Hepatocyte (in vitro differentiated cells): ENCODE results near the gene ENPP1. TPM values are rescaled to one million over a fixed set of nuclear protein-coding genes. Genes with fewer than 3 reads are reported as not detected.
A peak's percentile ranks its signal among the peaks of the same experiment; 100 is the strongest.

Experiments
- DNase-seq: peaks from one replicate; pipeline ENCODE4 v3.0.0-alpha.2; 2016; ENCODE audit warnings: low spot score
- H2AFZ ChIP-seq: fragments of 200-600 bp; sonication (generic); 2 replicates; pipeline ENCODE4 v1.6.0; 2016; ENCODE audit warnings: antibody characterized with exemption, mild to moderate bottlenecking
- H3K27ac ChIP-seq: fragments of 200-600 bp; sonication (generic); 2 replicates; pipeline ENCODE4 v1.5.1; 2016; ENCODE audit warnings: mild to moderate bottlenecking
- H3K27me3 ChIP-seq: fragments of 200-600 bp; sonication (generic); 2 replicates; pipeline ENCODE4 v1.6.1; 2016
- H3K36me3 ChIP-seq: fragments of 200-600 bp; sonication (generic); replicated peaks from 2 replicates; pipeline ENCODE4 v1.5.1; 2016; ENCODE audit warnings: low read depth; ENCODE audit not compliant: insufficient read depth
- H3K4me1 ChIP-seq: fragments of 200-600 bp; sonication (generic); 2 replicates; pipeline ENCODE4 v1.5.1; 2016; ENCODE audit warnings: mild to moderate bottlenecking, moderate library complexity; ENCODE audit not compliant: insufficient read depth
- H3K4me2 ChIP-seq: fragments of 200-600 bp; sonication (generic); 2 replicates; pipeline ENCODE4 v1.6.0; 2016
- H3K4me3 ChIP-seq: fragments of 200-600 bp; sonication (generic); 2 replicates; pipeline ENCODE4 v1.5.1; 2016; ENCODE audit warnings: mild to moderate bottlenecking
- H3K79me2 ChIP-seq: fragments of 200-600 bp; sonication (generic); 2 replicates; pipeline ENCODE4 v1.6.0; 2017; ENCODE audit warnings: mild to moderate bottlenecking
- H3K9me2 ChIP-seq: fragments of 200-600 bp; sonication (generic); replicated peaks from 2 replicates; pipeline ENCODE4 v1.6.0; 2017; ENCODE audit warnings: mild to moderate bottlenecking; ENCODE audit not compliant: insufficient read depth
- H3K9me3 ChIP-seq: fragments of 200-600 bp; sonication (generic); 2 replicates; pipeline ENCODE4 v1.5.1; 2016; ENCODE audit warnings: low read depth, mild to moderate bottlenecking
- H4K20me1 ChIP-seq: fragments of 200-600 bp; sonication (generic); 2 replicates; pipeline ENCODE4 v1.6.0; 2016; ENCODE audit warnings: mild to moderate bottlenecking; ENCODE audit not compliant: insufficient read depth, poor library complexity, severe bottlenecking
- EZH2 ChIP-seq: fragments of 200-600 bp; sonication (generic); IDR thresholded peaks from 2 replicates; pipeline ENCODE4 v1.6.1; 2016; ENCODE audit warnings: antibody characterized with exemption, mild to moderate bottlenecking, borderline replicate concordance
- EZH2phosphoT487 ChIP-seq: fragments of 200-600 bp; sonication (generic); IDR thresholded peaks from one replicate; pipeline ENCODE4 v1.6.1; 2018; ENCODE audit warnings: antibody characterized with exemption, mild to moderate bottlenecking, low read depth, moderate library complexity; ENCODE audit not compliant: unreplicated experiment, severe bottlenecking
- WGBS: methylation state at CpG from one replicate; pipeline ENCODE4 v1.1.6; 2016; ENCODE audit warnings: low lambda C conversion rate; ENCODE audit errors: missing lambda C conversion rate; 5-methylcytosine and 5-hydroxymethylcytosine counted together
- microRNA-seq: library from miRNA; unstranded; fragments of <30 nt; microRNA quantifications from one replicate; pipeline ENCODE4, GENCODE V29; 2017
- polyA plus RNA-seq: library from polyadenylated mRNA; unstranded; fragments of >200 nt; fragmentation: Nextera tagmentation; extraction: Ambion mirVana; gene quantifications from 2 replicates; pipeline ENCODE4 v1.2.1, GENCODE V29; 2016
- small RNA-seq: library from RNA; depleted of rRNA; stranded (forward); fragments of <200 nt; gene quantifications from one replicate; pipeline ENCODE3, GENCODE V24; 2014
- total RNA-seq: library from RNA; depleted of rRNA; stranded (reverse); fragments of >200 nt; gene quantifications from 2 replicates; pipeline ENCODE4 v1.2.3, GENCODE V29; 2014
- TF ChIP-seq, protein P1 (sequence below): fragments of 200-600 bp; sonication (generic); IDR thresholded peaks from 2 replicates; pipeline ENCODE4 v1.5.1; 2016; ENCODE audit warnings: antibody characterized with exemption, mild to moderate bottlenecking; ENCODE audit not compliant: poor library complexity

ENPP1 gene
- total and polyA plus RNA-seq, 2 experiments from 2014 or later, result 74.7 to 86.9 TPM

DNA sequence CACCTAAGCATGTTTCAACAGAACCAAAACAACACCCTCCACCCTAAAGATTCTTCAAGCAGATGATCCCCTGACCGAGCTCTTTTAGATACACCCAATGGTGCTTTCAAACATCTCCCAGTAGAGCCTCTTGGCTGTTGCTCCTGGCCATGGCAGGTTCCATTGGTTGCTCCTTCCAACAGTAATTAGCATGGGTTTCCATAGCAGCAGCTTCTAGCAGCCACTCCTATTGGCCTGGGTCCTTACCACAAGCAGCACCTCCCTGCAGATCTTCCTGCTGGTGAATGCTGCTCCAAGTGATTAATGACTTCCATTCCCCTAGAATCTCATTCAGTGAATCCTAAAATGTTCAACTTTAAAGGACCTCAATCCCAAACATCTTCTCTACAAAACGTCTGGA lies 129.4 kb downstream of the ENPP1 start:
- H4K20me1 ChIP-seq, result no peaks in the 10 kb centered on the region
- peaks cover 3% of the 10 kb centered on the region for H3K4me1 ChIP-seq
- H3K79me2 ChIP-seq, result no peaks in the 10 kb centered on the region
- WGBS, result 74% methylated on average over 2 of the region's 2 CpGs
- H3K27ac ChIP-seq, result no peak overlapping the region
- no peaks in the 10 kb centered on the region for H3K27me3 ChIP-seq
- H3K9me2 ChIP-seq, result no peaks in the 10 kb centered on the region
- no peak overlapping the region for H3K4me2 ChIP-seq
- H3K9me3 ChIP-seq, result no peaks in the 10 kb centered on the region
- TF ChIP-seq EZH2phosphoT487 (no peak), EZH2 (no peak)
- TF ChIP-seq, protein P1, sequence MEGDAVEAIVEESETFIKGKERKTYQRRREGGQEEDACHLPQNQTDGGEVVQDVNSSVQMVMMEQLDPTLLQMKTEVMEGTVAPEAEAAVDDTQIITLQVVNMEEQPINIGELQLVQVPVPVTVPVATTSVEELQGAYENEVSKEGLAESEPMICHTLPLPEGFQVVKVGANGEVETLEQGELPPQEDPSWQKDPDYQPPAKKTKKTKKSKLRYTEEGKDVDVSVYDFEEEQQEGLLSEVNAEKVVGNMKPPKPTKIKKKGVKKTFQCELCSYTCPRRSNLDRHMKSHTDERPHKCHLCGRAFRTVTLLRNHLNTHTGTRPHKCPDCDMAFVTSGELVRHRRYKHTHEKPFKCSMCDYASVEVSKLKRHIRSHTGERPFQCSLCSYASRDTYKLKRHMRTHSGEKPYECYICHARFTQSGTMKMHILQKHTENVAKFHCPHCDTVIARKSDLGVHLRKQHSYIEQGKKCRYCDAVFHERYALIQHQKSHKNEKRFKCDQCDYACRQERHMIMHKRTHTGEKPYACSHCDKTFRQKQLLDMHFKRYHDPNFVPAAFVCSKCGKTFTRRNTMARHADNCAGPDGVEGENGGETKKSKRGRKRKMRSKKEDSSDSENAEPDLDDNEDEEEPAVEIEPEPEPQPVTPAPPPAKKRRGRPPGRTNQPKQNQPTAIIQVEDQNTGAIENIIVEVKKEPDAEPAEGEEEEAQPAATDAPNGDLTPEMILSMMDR, result no peak
- no peak overlapping the region for H2AFZ ChIP-seq
- DNase-seq, result no peak
- H3K36me3 ChIP-seq, result no peaks in the 10 kb centered on the region
- no peak overlapping the region for H3K4me3 ChIP-seq

DNA sequence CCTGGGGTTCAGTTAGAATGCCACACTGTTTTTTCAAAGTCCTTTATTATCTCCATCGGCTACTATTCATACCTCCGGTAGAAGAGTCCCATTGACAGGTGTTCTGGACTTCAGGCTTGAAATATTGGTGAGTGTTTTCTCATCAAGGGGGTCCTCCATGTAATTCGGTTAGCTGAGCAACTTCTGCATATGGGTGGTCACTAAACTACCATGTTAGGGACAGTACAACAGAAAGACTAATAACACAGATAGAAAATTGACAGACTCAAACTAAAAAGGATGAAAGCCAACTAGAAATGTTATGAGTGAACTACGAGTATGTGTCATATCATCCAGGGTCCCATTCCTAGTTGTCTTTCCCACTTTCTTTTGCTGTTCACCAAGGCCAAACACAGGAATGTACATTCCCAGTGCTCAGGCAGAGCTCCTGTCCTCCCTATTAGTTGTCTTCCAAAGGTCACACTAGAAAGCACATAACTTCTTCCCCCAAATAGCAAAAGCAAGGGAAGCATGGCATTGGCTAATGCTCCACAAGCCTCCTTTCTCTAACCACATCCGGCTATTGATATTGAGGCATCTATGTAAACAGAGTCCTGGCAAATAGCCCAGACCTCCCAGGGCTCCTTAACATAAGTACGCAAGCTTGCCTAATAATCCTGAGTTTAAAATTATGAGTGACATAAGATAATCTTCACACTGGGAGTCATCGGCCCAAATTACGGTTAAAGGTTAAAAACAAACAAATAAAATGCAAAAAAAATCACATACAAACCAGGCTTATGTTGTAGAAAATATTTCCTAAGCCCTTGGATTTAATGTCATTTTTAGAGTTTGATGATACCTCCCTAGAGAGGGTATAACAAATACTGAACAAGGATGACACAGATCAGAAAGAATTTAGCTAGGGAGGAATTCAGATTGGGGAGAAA lies 130.1 kb downstream of the ENPP1 start:
- H3K27me3 ChIP-seq, result no peaks in the 10 kb centered on the region

More for the DNA sequence above, 130.1 kb downstream of the ENPP1 start:
- no peak overlapping the region for H2AFZ ChIP-seq
- WGBS, result 71% methylated on average over 8 of the region's 8 CpGs
- TF ChIP-seq, protein P1, result no peak
- no peak for TF ChIP-seq EZH2
- no peak for TF ChIP-seq EZH2phosphoT487
- no peak overlapping the region for H3K4me3 ChIP-seq
- H4K20me1 ChIP-seq, result no peaks in the 10 kb centered on the region
- peaks cover 3% of the 10 kb centered on the region for H3K4me1 ChIP-seq
- no peak overlapping the region for H3K4me2 ChIP-seq
- DNase-seq, result no peak
- peak overlapping the region; percentile 31 for H3K27ac ChIP-seq
- H3K79me2 ChIP-seq, result no peaks in the 10 kb centered on the region
- H3K9me3 ChIP-seq, result no peaks in the 10 kb centered on the region
- H3K36me3 ChIP-seq, result no peaks in the 10 kb centered on the region
- H3K9me2 ChIP-seq, result no peaks in the 10 kb centered on the region

Small RNA genes lying within 50 kb of the gene (microRNA-seq; reads per million reads assigned to microRNA genes)
- not detected for gene MIR548H5

Small RNA genes lying within 50 kb of the gene (small RNA-seq; reads per million reads assigned to genes)
- gene MIR548H5 (not detected), gene SELENOKP2 (not detected)

Other genes with a start within 250 kb of the ENPP1 start
- gene ARG1, start 234.8 kb upstream of the ENPP1 start, total RNA-seq, result 104 and 107 TPM in 2 replicates
- 50.0 and 81.4 TPM in 2 replicates for gene ARG1, start 234.8 kb upstream of the ENPP1 start, polyA plus RNA-seq
- 34.4 and 42.1 TPM in 2 replicates for gene MED23, start 179.8 kb upstream of the ENPP1 start, total RNA-seq
- gene MED23, start 179.8 kb upstream of the ENPP1 start, polyA plus RNA-seq, result 13.4 and 17.1 TPM in 2 replicates
- 1.0 and 2.7 TPM in 2 replicates for gene ENPP3, start 170.7 kb upstream of the ENPP1 start, total RNA-seq
- gene ENPP3, start 170.7 kb upstream of the ENPP1 start, polyA plus RNA-seq, result 0.98 TPM in 1 of 2 replicates, not detected in the other
- not detected in 2 replicates for gene OR2A4, start 106.6 kb upstream of the ENPP1 start, total RNA-seq
- 1.5 TPM in 1 of 2 replicates, not detected in the other for gene OR2A4, start 106.6 kb upstream of the ENPP1 start, polyA plus RNA-seq
- 0.20 and 0.80 TPM in 2 replicates for gene CTAGE9, start 97.0 kb upstream of the ENPP1 start, total RNA-seq
- not detected in 2 replicates for gene CTAGE9, start 97.0 kb upstream of the ENPP1 start, polyA plus RNA-seq
- gene CCN2, start 143.4 kb downstream of the ENPP1 start, total RNA-seq, result 116 and 147 TPM in 2 replicates
- gene CCN2, start 143.4 kb downstream of the ENPP1 start, polyA plus RNA-seq, result 296 and 300 TPM in 2 replicates